AG04449 (cell line): ENCODE data around the gene TMEM178B.

Experiments used
- CTCF ChIA-PET: fragments of 350-600 bp; formaldehyde crosslinking; extraction: SDS; loops from one replicate; lab custom pipeline; 2021; ENCODE audit warnings: antibody characterized with exemption; lab: Yijun Ruan, JAX
- POLR2A ChIA-PET: fragments of 400-600, 350-600 bp; formaldehyde crosslinking; extraction: SDS; loops from one replicate; lab custom pipeline; 2020; ENCODE audit warnings: antibody characterized with exemption, inconsistent platforms; lab: Yijun Ruan, JAX
- DNase-seq: peaks from one replicate; pipeline ENCODE4 v3.0.0-alpha.2; 2010; ENCODE audit warnings: low read depth, low spot score
- H3K4me3 ChIP-seq: 2 replicates; pipeline ENCODE4 v1.5.1; 2011; ENCODE audit warnings: low read depth, mild to moderate bottlenecking, control low read depth, low read length
- CTCF ChIP-seq: IDR thresholded peaks from one replicate; pipeline ENCODE4 v1.5.1; 2011; ENCODE audit warnings: mild to moderate bottlenecking, moderate library complexity, low read length, control low read depth, inconsistent platforms; ENCODE audit not compliant: insufficient read depth; ENCODE audit errors: missing control alignments

TMEM178B gene

DNA sequence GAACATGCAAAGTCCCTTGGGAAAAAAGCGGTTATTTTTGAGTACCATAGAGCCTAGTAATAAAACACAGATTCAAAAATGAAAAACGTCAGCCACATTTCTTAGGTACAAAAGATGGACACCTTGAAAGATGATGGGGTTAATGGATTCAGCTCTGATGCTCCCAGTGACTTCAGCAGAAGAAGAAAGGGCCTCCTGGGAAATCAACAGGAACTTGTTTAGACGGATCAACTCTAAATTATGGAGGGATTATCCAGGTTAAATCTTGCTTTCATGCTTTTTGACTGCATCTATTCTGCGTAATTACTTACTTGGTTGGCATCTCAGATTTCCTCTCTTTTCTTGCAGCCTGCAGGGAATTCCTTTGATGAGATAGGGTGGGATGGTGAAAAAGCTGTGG, 82.5 kb downstream of the TMEM178B start:
- CTCF ChIA-PET = no interaction called here

GRCh38 chr7:141157138-141157765, 83.4 kb downstream of the TMEM178B start:
- POLR2A ChIA-PET = no interaction called here
- DNase-seq = no peak
- CTCF ChIA-PET = no interaction called here
- no peak for TF ChIP-seq CTCF
- no peak overlapping the region for H3K4me3 ChIP-seq

More for the DNA sequence above, 82.5 kb downstream of the TMEM178B start:
- no peak for DNase-seq
- no peak for TF ChIP-seq CTCF
- POLR2A ChIA-PET = no interaction called here
- no peak overlapping the region for H3K4me3 ChIP-seq

DNA sequence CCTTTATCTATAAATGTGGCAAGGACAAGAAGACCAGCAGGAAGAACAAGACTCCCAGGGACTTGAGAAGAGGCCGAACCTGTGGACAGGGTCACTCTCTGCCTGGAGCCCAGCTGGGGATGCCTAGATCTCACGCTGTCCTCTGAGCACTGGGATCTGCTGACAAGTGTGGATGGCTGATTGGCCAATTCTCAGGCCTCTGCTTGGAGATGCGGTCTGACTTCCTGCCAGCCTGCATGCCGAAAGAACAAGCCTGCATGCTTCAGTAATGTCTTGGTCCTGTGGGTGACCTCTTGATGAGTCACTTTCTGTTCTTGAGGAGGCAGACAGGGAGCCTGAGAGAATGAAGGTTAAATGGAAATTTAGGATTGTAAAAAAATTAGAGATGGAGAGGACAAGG, 84.7 kb downstream of the TMEM178B start:
- peak; percentile 46 for DNase-seq
- ChIA-PET POLR2A (no interaction called here), CTCF (no interaction called here)

DNA sequence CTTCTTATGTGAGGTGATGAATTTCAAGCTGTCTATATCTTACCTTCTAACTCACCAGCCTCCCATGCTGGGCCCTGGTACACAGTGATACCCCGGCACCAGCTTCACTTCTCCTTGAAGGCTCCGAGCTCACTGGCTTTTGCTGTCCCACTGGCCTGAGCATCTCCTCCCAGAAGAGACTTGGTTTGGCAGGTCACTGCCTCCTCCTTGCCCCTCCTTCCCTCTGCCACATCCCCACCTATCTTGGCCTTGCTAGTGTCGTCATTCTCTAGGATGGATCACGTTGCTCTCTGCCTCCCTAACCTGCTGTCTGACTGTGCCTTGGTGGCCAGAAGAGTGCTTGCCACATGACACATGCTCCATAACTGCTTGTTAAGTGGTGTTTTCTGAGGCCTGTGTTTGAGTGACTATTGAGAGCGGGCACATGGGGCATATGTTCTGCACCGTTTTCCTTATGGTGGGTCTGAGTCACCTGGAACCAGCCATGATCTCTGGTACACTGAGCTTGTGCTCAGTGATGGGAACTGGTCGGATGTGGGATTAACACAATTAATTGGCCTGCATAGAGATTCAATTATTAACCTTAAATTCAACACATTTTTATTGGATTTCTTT, 86.5 kb downstream of the TMEM178B start:
- no peak for DNase-seq
- ChIA-PET CTCF (no interaction called here), POLR2A (no interaction called here)
- no peak overlapping the region for H3K4me3 ChIP-seq
- TF ChIP-seq CTCF = no peak

More for the DNA sequence above, 84.7 kb downstream of the TMEM178B start:
- no peak for TF ChIP-seq CTCF
- no peak overlapping the region for H3K4me3 ChIP-seq

DNA sequence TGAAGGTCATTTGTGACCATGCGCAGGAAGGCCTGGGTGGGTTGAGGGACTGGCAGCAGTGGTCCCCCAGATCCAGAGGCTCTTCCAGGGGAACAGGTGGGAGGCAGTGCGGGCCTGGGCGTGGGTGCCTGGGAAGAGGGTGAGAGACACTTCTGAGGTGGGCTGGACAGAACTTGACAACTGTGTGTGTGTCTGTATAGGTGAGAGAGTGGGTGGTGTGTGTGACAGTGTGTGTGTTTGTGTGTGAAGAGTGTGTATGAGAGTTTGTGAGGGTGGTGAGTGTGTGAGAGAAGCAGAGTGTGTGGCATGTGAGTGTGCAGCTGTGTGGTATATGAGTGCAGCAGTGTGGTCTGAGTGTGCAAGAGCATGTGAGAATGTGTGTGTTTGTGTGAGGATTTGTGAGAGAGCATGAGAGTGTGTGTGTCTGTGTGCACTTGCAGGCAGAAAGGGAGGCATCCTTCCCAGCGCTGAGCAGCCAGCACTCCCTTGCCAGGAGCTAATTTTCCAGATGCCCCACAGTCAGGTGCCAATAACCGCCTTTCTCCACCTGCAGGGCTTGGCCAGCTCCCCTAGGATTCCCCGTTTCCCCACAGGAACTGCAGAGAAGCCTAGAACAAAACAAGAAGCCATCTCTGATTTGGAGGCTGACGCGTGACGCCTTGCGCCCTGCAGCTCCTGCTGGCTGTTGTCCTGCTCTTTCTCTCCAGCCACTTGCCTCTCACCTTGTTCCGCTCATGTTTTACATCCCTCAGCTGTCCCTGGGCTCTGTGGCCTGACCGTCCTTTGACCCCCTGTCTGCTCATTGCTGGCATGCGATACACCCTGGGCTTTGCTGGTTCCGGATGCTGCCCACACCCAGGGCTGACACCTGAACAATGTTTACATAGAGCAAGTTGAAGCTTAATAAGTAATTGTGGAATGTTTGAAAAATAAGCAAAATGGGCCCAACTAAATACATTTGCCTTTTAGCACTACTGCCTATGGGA, 88.0 kb downstream of the TMEM178B start:
- no peak for DNase-seq
- no peak for TF ChIP-seq CTCF
- CTCF ChIA-PET = no interaction called here
- no peak overlapping the region for H3K4me3 ChIP-seq
- POLR2A ChIA-PET = no interaction called here

GRCh38 chr7:141165521-141165920, 91.7 kb downstream of the TMEM178B start:
- no peak for TF ChIP-seq CTCF
- CTCF ChIA-PET = no interaction called here
- DNase-seq = no peak
- POLR2A ChIA-PET = no interaction called here
- no peak overlapping the region for H3K4me3 ChIP-seq
